T-helper 1 cell treated with Interleukin-12 subunit alpha and Interleukin-12 subunit beta and Interleukin-4 antibody, amounts not matched to agents 30 μg/mL and 1 μg/mL, for 36 hours (primary cell): ENCODE data around the gene CAP1.

Experiments
- H3K27ac Mint-ChIP-seq: one replicate; pipeline ENCODE4 v1.8.0; 2021; ENCODE audit warnings: mild to moderate bottlenecking, mixed read lengths
- H3K27me3 Mint-ChIP-seq: one replicate; pipeline ENCODE4 v1.8.0; 2021; ENCODE audit warnings: low read depth, mixed read lengths
- H3K36me3 Mint-ChIP-seq: one replicate; pipeline ENCODE4 v1.8.0; 2021; ENCODE audit warnings: low read depth, mixed read lengths
- H3K4me1 Mint-ChIP-seq: one replicate; pipeline ENCODE4 v1.8.0; 2021; ENCODE audit warnings: low read depth, mixed read lengths
- H3K4me3 Mint-ChIP-seq: one replicate; pipeline ENCODE4 v1.8.0; 2021; ENCODE audit warnings: mild to moderate bottlenecking, moderate library complexity, mixed read lengths
- H3K9me3 Mint-ChIP-seq: one replicate; pipeline ENCODE4 v1.8.0; 2021; ENCODE audit warnings: mixed read lengths

CAP1 gene

GRCh38 chr1:40120128-40120527 is 79.6 kb downstream of the CAP1 start:
- Mint-ChIP-seq H3K9me3 (no peaks in the 10 kb centered on the region), H3K27me3 (peaks cover 32% of the 10 kb centered on the region), H3K27ac (no peak overlapping the region), H3K4me3 (no peak overlapping the region), H3K4me1 (no peaks in the 10 kb centered on the region), H3K36me3 (no peaks in the 10 kb centered on the region)
